Measurements from ENCODE around the gene OTOP3. TPM values are rescaled to one million over a fixed set of nuclear protein-coding genes. Genes with fewer than 3 reads are reported as not detected.

Gene OTOP3
- total and polyA plus RNA-seq, 10 donors: not detected

- Histone ChIP-seq H3K9me3 (no peaks in the 10 kb centered on the region), H3K4me3 (no peak overlapping the region), H3K27me3 (replicated peaks in 1 of 7) (no peaks in the 10 kb centered on the region), H3K4me1 (no peaks in the 10 kb centered on the region), H3K36me3 (no peaks in the 10 kb centered on the region), H3K27ac (no peak overlapping the region)
- intact Hi-C loops (cut with DNase I; ENCODE audit: low total_unique reads): no loop called here
- 90 to 93% (median 90%) methylated on average over 7 of the region's 7 CpGs for WGBS, 5 donors
- no peak for DNase-seq
- no peak for TF ChIP-seq CTCF (IDR thresholded peaks at IDR 0.05 in 8 of 11, conservative IDR thresholded peaks at IDR 0.05 in 3 of 11)
- no peak for TF ChIP-seq POLR2AphosphoS5 (IDR thresholded peaks at IDR 0.05)
- no peak for TF ChIP-seq POLR2A (IDR thresholded peaks at IDR 0.05)
Measured at GRCh38 chr17:74994440-74994839, 58.7 kb downstream of the OTOP3 start.

GRCh38 chr17:74995847-74996246 lies 60.1 kb downstream of the OTOP3 start:
- H3K9me3 ChIP-seq: no peaks in the 10 kb centered on the region
- no peak overlapping the region for H3K27ac ChIP-seq
- no peaks in the 10 kb centered on the region for H3K36me3 ChIP-seq
- H3K4me3 ChIP-seq: no peak overlapping the region
- intact Hi-C loops (cut with DNase I; ENCODE audit: low total_unique reads): no loop called here
- no peak for DNase-seq
- H3K4me1 ChIP-seq: no peaks in the 10 kb centered on the region
- no peak for TF ChIP-seq POLR2A (IDR thresholded peaks at IDR 0.05)
- TF ChIP-seq CTCF (IDR thresholded peaks at IDR 0.05 in 8 of 11, conservative IDR thresholded peaks at IDR 0.05 in 3 of 11): no peak
- TF ChIP-seq POLR2AphosphoS5 (IDR thresholded peaks at IDR 0.05): no peak
- no peaks in the 10 kb centered on the region for H3K27me3 ChIP-seq (replicated peaks in 1 of 7)
- 82 to 85% (median 83%) methylated on average over 5 of the region's 5 CpGs for WGBS, 5 donors

GRCh38 chr17:74998783-74999182 lies 63.1 kb downstream of the OTOP3 start:
- Histone ChIP-seq H3K27ac (no peak overlapping the region), H3K9me3 (no peaks in the 10 kb centered on the region), H3K4me3 (no peak overlapping the region), H3K4me1 (no peaks in the 10 kb centered on the region), H3K36me3 (peaks cover 0 to 25% (median 0%) of the 10 kb centered on the region in 6 donors), H3K27me3 (replicated peaks in 1 of 7) (no peaks in the 10 kb centered on the region)
- no peak for DNase-seq
- intact Hi-C loops (cut with DNase I; ENCODE audit: low total_unique reads): no loop called here
- TF ChIP-seq POLR2AphosphoS5 (IDR thresholded peaks at IDR 0.05) (no peak), POLR2A (IDR thresholded peaks at IDR 0.05) (no peak), CTCF (IDR thresholded peaks at IDR 0.05 in 8 of 11, conservative IDR thresholded peaks at IDR 0.05 in 3 of 11) (no peak)
- 61 to 77% (median 74%) methylated on average over 4 to 6 of the region's 6 CpGs for WGBS, 5 donors

GRCh38 chr17:74999523-74999922 lies 63.8 kb downstream of the OTOP3 start:
- 70 to 92% (median 81%) methylated on average over 4 of the region's 4 CpGs for whole genome bisulfite sequencing, 5 donors
- H3K4me1 ChIP-seq: no peaks in the 10 kb centered on the region
- no peaks in the 10 kb centered on the region for H3K27me3 ChIP-seq (replicated peaks in 1 of 7)
- no peak for DNase-seq
- intact Hi-C loops (cut with DNase I; ENCODE audit: low total_unique reads): no loop called here
- no peak overlapping the region for H3K27ac ChIP-seq
- H3K9me3 ChIP-seq: no peaks in the 10 kb centered on the region
- TF ChIP-seq POLR2AphosphoS5 (IDR thresholded peaks at IDR 0.05): no peak
- TF ChIP-seq CTCF (IDR thresholded peaks at IDR 0.05 in 8 of 11, conservative IDR thresholded peaks at IDR 0.05 in 3 of 11): no peak
- TF ChIP-seq POLR2A (IDR thresholded peaks at IDR 0.05): no peak
- H3K4me3 ChIP-seq: no peak overlapping the region
- H3K36me3 ChIP-seq: peaks cover 0 to 29% (median 0%) of the 10 kb centered on the region in 6 donors

Other genes with a start within 250 kb of the OTOP3 start
- gene CD300LF, start 223.0 kb upstream of the OTOP3 start, total RNA-seq: 10 to 100 TPM; 29.5 to 45.8 (median 33.0) TPM
- gene CD300LF, start 223.0 kb upstream of the OTOP3 start, polyA plus RNA-seq: 10 to 100 TPM; 13.1 to 30.6 (median 23.9) TPM
- gene RAB37, start 198.6 kb upstream of the OTOP3 start, total RNA-seq: 10 to 100 TPM; 17.4 to 29.2 (median 24.3) TPM
- 10 to 100 TPM; 16.6 to 37.6 (median 19.8) TPM for gene RAB37, start 198.6 kb upstream of the OTOP3 start, polyA plus RNA-seq
- gene NHERF1, start 187.3 kb upstream of the OTOP3 start, total RNA-seq: 10 to 100 TPM; 41.9 to 85.6 (median 53.9) TPM
- 10 to 100 TPM; 28.7 to 51.8 (median 37.2) TPM for gene NHERF1, start 187.3 kb upstream of the OTOP3 start, polyA plus RNA-seq
- 10 to 100 TPM; 25.6 to 48.4 (median 41.5) TPM for gene NAT9, start 159.6 kb upstream of the OTOP3 start, total RNA-seq
- gene NAT9, start 159.6 kb upstream of the OTOP3 start, polyA plus RNA-seq: 10 to 100 TPM; 30.4 to 37.4 (median 33.2) TPM
- 1 to 10 TPM in 1 of 7 donors, under 1 TPM in 3, not detected in 3; 0.17 to 1.5 (median 0.43) TPM for gene GRIN2C, start 76.0 kb upstream of the OTOP3 start, total RNA-seq
- under 1 TPM in 2 of 3 donors, not detected in 1; 0.02 to 0.16 TPM for gene GRIN2C, start 76.0 kb upstream of the OTOP3 start, polyA plus RNA-seq
- gene FDXR, start 62.9 kb upstream of the OTOP3 start, total RNA-seq: 100 to 1,000 TPM in 1 of 7 donors, 10 to 100 TPM in 6; 17.7 to 114 (median 41.3) TPM
- 10 to 100 TPM; 13.6 to 66.1 (median 17.9) TPM for gene FDXR, start 62.9 kb upstream of the OTOP3 start, polyA plus RNA-seq
- 1 to 10 TPM; 1.5 to 8.8 (median 5.4) TPM for gene FADS6, start 42.3 kb upstream of the OTOP3 start, total RNA-seq
- 1 to 10 TPM in 1 of 3 donors, under 1 TPM in 2; 0.13 to 2.4 (median 0.61) TPM for gene FADS6, start 42.3 kb upstream of the OTOP3 start, polyA plus RNA-seq
- not detected for gene USH1G, start 12.6 kb upstream of the OTOP3 start, total RNA-seq
- gene USH1G, start 12.6 kb upstream of the OTOP3 start, polyA plus RNA-seq: not detected
- not detected for gene OTOP2, start 11.6 kb upstream of the OTOP3 start, total RNA-seq
- not detected for gene OTOP2, start 11.6 kb upstream of the OTOP3 start, polyA plus RNA-seq
- 10 to 100 TPM; 11.9 to 39.4 (median 26.5) TPM for gene HID1, start 36.9 kb downstream of the OTOP3 start, total RNA-seq
- 10 to 100 TPM in 2 of 3 donors, 1 to 10 TPM in 1; 5.2 to 23.8 (median 17.2) TPM for gene HID1, start 36.9 kb downstream of the OTOP3 start, polyA plus RNA-seq
- gene CDR2L, start 51.7 kb downstream of the OTOP3 start, total RNA-seq: 1 to 10 TPM; 1.5 to 6.0 (median 3.0) TPM
- 1 to 10 TPM in 1 of 3 donors, under 1 TPM in 2; 0.48 to 1.5 (median 0.85) TPM for gene CDR2L, start 51.7 kb downstream of the OTOP3 start, polyA plus RNA-seq
- 10 to 100 TPM; 16.5 to 60.7 (median 20.5) TPM for gene MRPL58, start 76.8 kb downstream of the OTOP3 start, total RNA-seq
- gene MRPL58, start 76.8 kb downstream of the OTOP3 start, polyA plus RNA-seq: 10 to 100 TPM; 33.1 to 43.3 (median 41.6) TPM
- gene ATP5PD, start 111.1 kb downstream of the OTOP3 start, total RNA-seq: 100 to 1,000 TPM; 124 to 164 (median 137) TPM
- 100 to 1,000 TPM; 257 to 312 (median 270) TPM for gene ATP5PD, start 111.1 kb downstream of the OTOP3 start, polyA plus RNA-seq
- gene KCTD2, start 111.3 kb downstream of the OTOP3 start, total RNA-seq: 10 to 100 TPM; 23.0 to 28.4 (median 25.5) TPM
- gene KCTD2, start 111.3 kb downstream of the OTOP3 start, polyA plus RNA-seq: 10 to 100 TPM; 11.0 to 27.2 (median 11.9) TPM
- gene SLC16A5, start 152.1 kb downstream of the OTOP3 start, total RNA-seq: 10 to 100 TPM in 6 of 7 donors, 1 to 10 TPM in 1; 9.3 to 31.0 (median 14.9) TPM
- gene SLC16A5, start 152.1 kb downstream of the OTOP3 start, polyA plus RNA-seq: 1 to 10 TPM; 3.1 to 6.4 (median 4.7) TPM
- gene ARMC7, start 174.1 kb downstream of the OTOP3 start, total RNA-seq: 10 to 100 TPM; 10.5 to 19.2 (median 14.7) TPM
- gene ARMC7, start 174.1 kb downstream of the OTOP3 start, polyA plus RNA-seq: 10 to 100 TPM in 2 of 3 donors, 1 to 10 TPM in 1; 7.8 to 12.4 (median 10.0) TPM
- 10 to 100 TPM; 48.2 to 77.9 (median 54.6) TPM for gene NT5C, start 195.8 kb downstream of the OTOP3 start, total RNA-seq
- gene NT5C, start 195.8 kb downstream of the OTOP3 start, polyA plus RNA-seq: 100 to 1,000 TPM; 105 to 145 (median 139) TPM
- 100 to 1,000 TPM in 2 of 7 donors, 10 to 100 TPM in 5; 47.1 to 116 (median 92.1) TPM for gene JPT1, start 218.6 kb downstream of the OTOP3 start, total RNA-seq
- gene JPT1, start 218.6 kb downstream of the OTOP3 start, polyA plus RNA-seq: 100 to 1,000 TPM; 106 to 192 (median 164) TPM
- 100 to 1,000 TPM in 4 of 7 donors, 10 to 100 TPM in 3; 67.7 to 310 (median 251) TPM for gene SUMO2, start 247.1 kb downstream of the OTOP3 start, total RNA-seq
- 100 to 1,000 TPM in 2 of 3 donors, 10 to 100 TPM in 1; 97.3 to 127 (median 117) TPM for gene SUMO2, start 247.1 kb downstream of the OTOP3 start, polyA plus RNA-seq